Prostate gland (tissue), 2 donors: Measurements from ENCODE around the gene SMAD7. TPM values are rescaled to one million over a fixed set of nuclear protein-coding genes. Genes with fewer than 3 reads are reported as not detected.
A peak's percentile ranks its signal among the peaks of the same experiment; 100 is the strongest.

ENCODE experiments used
- DNase-seq: peaks from one replicate; pipeline ENCODE4 v3.0.0-alpha.2; 2019; ENCODE audit warnings: low spot score
- H3K27ac ChIP-seq, 2 donors: fragments of 200-600 bp; sonication (generic); 2 replicates each; pipeline ENCODE4 v1.5.1; 2017 to 2019
- H3K27me3 ChIP-seq: fragments of 200-600 bp; sonication (generic); replicated peaks from 2 replicates; pipeline ENCODE4 v1.5.1; 2019; ENCODE audit not compliant: insufficient read depth
- H3K36me3 ChIP-seq, 2 donors: fragments of 200-600 bp; sonication (generic); 1 replicate in 1 of 2; 2 replicates in 1 of 2; pipeline versions ENCODE4 v1.5.1 to v1.8.1; 2017 to 2019
- H3K4me1 ChIP-seq: fragments of 200-600 bp; sonication (generic); replicated peaks from 2 replicates; pipeline ENCODE4 v1.5.1; 2019
- H3K4me3 ChIP-seq, 2 donors: fragments of 200-600 bp; sonication (generic); 2 replicates each; pipeline ENCODE4 v1.5.1; 2017 to 2019
- H3K9me3 ChIP-seq: fragments of 200-600 bp; sonication (generic); 2 replicates; pipeline ENCODE4 v1.5.1; 2017
- CTCF ChIP-seq, 4 experiments: fragments of 200-600 bp in 2 of 4; fragments of 450-650 bp in 2 of 4; sonication (generic) in 2 of 4; IDR thresholded peaks; 1 replicate in 3 of 4; 2 replicates in 1 of 4; pipeline ENCODE4 v1.5.1; 2016 to 2019; ENCODE audit warnings: antibody characterized with exemption in 4 of 4, mild to moderate bottlenecking in 2 of 4, moderate library complexity in 2 of 4
- POLR2A ChIP-seq: fragments of 450-650 bp; IDR thresholded peaks from one replicate; pipeline ENCODE4 v1.6.1; 2016; ENCODE audit warnings: antibody characterized with exemption, mild to moderate bottlenecking
- POLR2AphosphoS5 ChIP-seq: sonication (generic); formaldehyde crosslinking; IDR thresholded peaks from one replicate; pipeline ENCODE4 v1.6.1; 2017; ENCODE audit warnings: antibody characterized with exemption
- WGBS: methylation state at CpG from one replicate; pipeline ENCODE4 v1.1.5; 2018; 5-methylcytosine and 5-hydroxymethylcytosine counted together
- intact Hi-C: fragments of 100-400 bp; cut with DNase I; formaldehyde crosslinking; loops from one replicate; pipeline ENCODE4 v1.14.2; 2022
- total RNA-seq, 2 donors: library from RNA; depleted of rRNA; stranded (reverse); fragments of >200 nt; gene quantifications; one replicate each; pipeline ENCODE4 v1.1.0, GENCODE V29; 2016

The SMAD7 gene
- total RNA-seq, 2 donors from 2014 or later: 29.3 to 31.0 TPM

- WGBS: 33% methylated on average over 11 of the region's 11 CpGs
- H3K4me3 ChIP-seq: no peak overlapping the region
- peak overlapping the region; percentile 65 to 69 for H3K27ac ChIP-seq
- DNase-seq: peak; percentile 51
- H3K36me3 ChIP-seq: no peaks in the 10 kb centered on the region
- H3K27me3 ChIP-seq: no peaks in the 10 kb centered on the region
- intact Hi-C loops: loop anchor here (5.0 kb wide), 2 partner anchors 42 to 58 kb away; no protein-coding TSS in a partner anchor
- peaks cover 4% of the 10 kb centered on the region for H3K4me1 ChIP-seq
- TF ChIP-seq POLR2A (no peak), POLR2AphosphoS5 (peak; percentile 82)
- no peaks in the 10 kb centered on the region for H3K9me3 ChIP-seq
These were observed 65.4 kb downstream of the SMAD7 start for GRCh38 chr18:48885266-48885923.

- H3K27me3 ChIP-seq: no peaks in the 10 kb centered on the region
- H3K4me3 ChIP-seq: no peak overlapping the region
- no peaks in the 10 kb centered on the region for H3K9me3 ChIP-seq
- peak overlapping the region; percentile 65 to 69 for H3K27ac ChIP-seq
- no peak for DNase-seq
- TF ChIP-seq POLR2AphosphoS5: no peak
- no peak for TF ChIP-seq POLR2A
- TF ChIP-seq CTCF (IDR thresholded peaks at IDR 0.05): no peak
- H3K36me3 ChIP-seq: no peaks in the 10 kb centered on the region
- H3K4me1 ChIP-seq: peaks cover 4% of the 10 kb centered on the region
- 75% methylated on average over 4 of the region's 4 CpGs for WGBS
- intact Hi-C loops: loop anchor here (5.0 kb wide), 2 partner anchors 43 to 57 kb away; no protein-coding TSS in a partner anchor
These were observed 66.0 kb downstream of the SMAD7 start for GRCh38 chr18:48884771-48885170.

- H3K4me3 ChIP-seq: no peak overlapping the region
- TF ChIP-seq POLR2A (no peak), CTCF (IDR thresholded peaks at IDR 0.05) (no peak), POLR2AphosphoS5 (no peak)
- intact Hi-C loops: no loop called here
- H3K4me1 ChIP-seq: peaks cover 4% of the 10 kb centered on the region
- H3K27ac ChIP-seq: no peak overlapping the region
- no peaks in the 10 kb centered on the region for H3K27me3 ChIP-seq
- H3K36me3 ChIP-seq: no peaks in the 10 kb centered on the region
- WGBS: 90% methylated on average over 4 of the region's 4 CpGs
- no peaks in the 10 kb centered on the region for H3K9me3 ChIP-seq
- no peak for DNase-seq
These were observed 66.5 kb downstream of the SMAD7 start for GRCh38 chr18:48884306-48884705.

- Histone ChIP-seq H3K9me3 (no peaks in the 10 kb centered on the region), H3K4me3 (no peak overlapping the region), H3K27ac (no peak overlapping the region), H3K27me3 (no peaks in the 10 kb centered on the region), H3K4me1 (peaks cover 4% of the 10 kb centered on the region), H3K36me3 (no peaks in the 10 kb centered on the region)
- TF ChIP-seq CTCF (IDR thresholded peaks at IDR 0.05) (no peak), POLR2A (no peak), POLR2AphosphoS5 (no peak)
- 90% methylated on average over 4 of the region's 4 CpGs for WGBS
- intact Hi-C loops: no loop called here
- no peak for DNase-seq
These were observed 68.4 kb downstream of the SMAD7 start for GRCh38 chr18:48882379-48882778.

DNA sequence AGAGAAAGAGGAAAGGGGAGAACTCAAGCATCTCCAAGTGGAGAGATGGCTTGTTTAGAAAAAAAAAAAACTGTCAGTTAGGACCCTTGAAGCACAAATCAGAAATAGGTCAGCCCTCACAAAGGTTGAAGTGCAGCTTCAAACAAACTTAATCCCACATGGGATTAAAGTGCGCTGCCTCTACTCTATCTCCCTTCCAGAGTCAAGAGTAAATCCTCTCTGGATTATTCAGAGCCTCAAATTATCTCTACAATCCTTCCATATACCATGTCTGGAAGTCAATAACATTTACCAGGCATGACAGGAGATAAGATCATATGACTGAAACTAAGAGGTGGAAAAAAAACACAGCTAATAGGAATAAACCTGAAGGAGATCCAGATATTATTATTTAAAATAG is 69.8 kb downstream of the SMAD7 start:
- WGBS: 96% methylated on average over 1 of the region's 1 CpG

More for the DNA sequence above, 69.8 kb downstream of the SMAD7 start:
- intact Hi-C loops: no loop called here
- Histone ChIP-seq H3K4me3 (no peak overlapping the region), H3K4me1 (peaks cover 4% of the 10 kb centered on the region), H3K9me3 (no peaks in the 10 kb centered on the region), H3K27ac (no peak overlapping the region), H3K36me3 (no peaks in the 10 kb centered on the region), H3K27me3 (no peaks in the 10 kb centered on the region)
- DNase-seq: no peak
- TF ChIP-seq POLR2AphosphoS5 (no peak), CTCF (IDR thresholded peaks at IDR 0.05) (no peak), POLR2A (no peak)
